T-helper 2 cell treated with Interferon-gamma antibody and Interleukin-4, amounts not matched to agents 100 ng/mL and 5 ng/mL, for 36 hours (primary cell): ENCODE measurements around the gene PDE4D. TPM values are rescaled to one million over a fixed set of nuclear protein-coding genes. Genes with fewer than 3 reads are reported as not detected.

Source experiments
- intact Hi-C: fragments of 100-400 bp; cut with micrococcal nuclease; formaldehyde crosslinking; loops from one replicate; pipeline ENCODE4 v1.15.1; 2023
- total RNA-seq: library from RNA; stranded (reverse); gene quantifications from 2 replicates; pipeline ENCODE4 v1.2.3, GENCODE V29; 2022

The PDE4D gene
- total RNA-seq, 1 donor from 2014 or later = 60.2 TPM

DNA sequence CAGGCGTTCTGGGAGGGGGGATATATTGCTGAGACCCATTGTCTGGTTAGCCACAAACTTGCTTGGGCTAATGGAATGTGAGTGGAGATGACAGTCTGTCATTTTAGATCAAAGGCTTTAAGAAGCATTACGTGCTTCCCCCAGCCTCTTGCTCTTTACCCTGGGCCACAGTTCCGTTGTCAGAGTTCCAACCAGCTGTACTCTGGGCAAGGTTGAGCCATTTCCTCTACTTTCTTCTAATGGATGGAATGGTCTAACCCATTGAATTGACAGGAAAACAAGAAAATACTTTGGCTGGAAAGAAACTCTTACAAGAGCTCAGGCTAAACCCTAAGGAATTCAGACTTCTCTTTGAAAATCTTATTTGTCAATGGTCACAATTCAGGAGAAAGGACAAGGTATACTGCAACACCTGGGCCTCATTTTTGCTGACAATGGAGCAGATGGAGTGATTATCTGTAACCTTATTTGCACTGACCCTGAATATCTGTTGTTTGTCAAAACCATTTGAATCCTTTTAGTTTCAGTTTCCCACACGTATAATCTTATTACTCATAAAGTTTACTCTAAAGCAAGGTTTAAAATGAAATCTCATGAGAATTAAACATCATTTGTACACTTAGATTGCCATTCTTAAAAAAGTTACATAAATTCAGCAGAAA is 231.4 kb downstream of the PDE4D start:
- intact Hi-C loops = no loop called here

- intact Hi-C loops = no loop called here
Observed at GRCh38 chr5:59661311-59661710, 232.2 kb downstream of the PDE4D start.

DNA sequence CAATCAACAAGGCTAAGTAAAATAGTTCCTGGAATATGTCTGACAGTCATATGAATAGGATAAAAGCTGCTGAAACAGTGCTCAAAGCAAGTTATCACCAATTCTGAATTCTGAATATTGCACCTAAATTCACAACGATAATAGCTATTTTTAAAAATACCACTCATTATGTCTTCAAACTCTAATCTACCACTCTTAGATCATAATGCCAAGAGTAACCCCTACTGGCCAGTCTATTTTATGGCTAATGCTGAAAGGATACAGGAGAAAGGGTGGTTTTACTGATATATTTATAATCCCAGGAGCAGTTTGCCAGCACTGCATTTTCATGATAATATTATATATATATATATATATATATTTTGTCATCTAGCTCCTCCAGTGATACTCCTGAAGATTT is 232.8 kb downstream of the PDE4D start:
- intact Hi-C loops = no loop called here

GRCh38 chr5:59656351-59657254 is 236.9 kb downstream of the PDE4D start:
- intact Hi-C loops = no loop called here

GRCh38 chr5:59655693-59656309 is 237.7 kb downstream of the PDE4D start:
- intact Hi-C loops = no loop called here

GRCh38 chr5:59654691-59655090 is 238.8 kb downstream of the PDE4D start:
- intact Hi-C loops = no loop called here

DNA sequence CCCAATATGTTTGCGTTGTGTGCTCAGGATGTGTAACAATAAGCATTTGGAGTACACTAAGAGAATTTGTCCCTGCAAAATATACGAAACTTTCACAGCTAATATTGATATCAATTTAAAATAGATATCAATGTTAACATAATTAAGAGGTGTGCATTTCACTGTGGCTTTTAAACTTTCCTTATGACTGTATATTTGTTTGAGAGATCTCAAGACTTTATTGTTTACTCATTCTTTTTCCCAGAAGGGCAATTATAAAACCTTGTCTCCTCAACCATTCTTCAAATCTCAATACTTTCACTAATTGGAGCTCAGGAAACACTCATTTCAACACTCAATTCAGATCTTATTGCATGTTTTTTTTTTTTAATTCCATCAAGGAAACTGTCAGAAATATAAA is 241.1 kb downstream of the PDE4D start:
- intact Hi-C loops = no loop called here

DNA sequence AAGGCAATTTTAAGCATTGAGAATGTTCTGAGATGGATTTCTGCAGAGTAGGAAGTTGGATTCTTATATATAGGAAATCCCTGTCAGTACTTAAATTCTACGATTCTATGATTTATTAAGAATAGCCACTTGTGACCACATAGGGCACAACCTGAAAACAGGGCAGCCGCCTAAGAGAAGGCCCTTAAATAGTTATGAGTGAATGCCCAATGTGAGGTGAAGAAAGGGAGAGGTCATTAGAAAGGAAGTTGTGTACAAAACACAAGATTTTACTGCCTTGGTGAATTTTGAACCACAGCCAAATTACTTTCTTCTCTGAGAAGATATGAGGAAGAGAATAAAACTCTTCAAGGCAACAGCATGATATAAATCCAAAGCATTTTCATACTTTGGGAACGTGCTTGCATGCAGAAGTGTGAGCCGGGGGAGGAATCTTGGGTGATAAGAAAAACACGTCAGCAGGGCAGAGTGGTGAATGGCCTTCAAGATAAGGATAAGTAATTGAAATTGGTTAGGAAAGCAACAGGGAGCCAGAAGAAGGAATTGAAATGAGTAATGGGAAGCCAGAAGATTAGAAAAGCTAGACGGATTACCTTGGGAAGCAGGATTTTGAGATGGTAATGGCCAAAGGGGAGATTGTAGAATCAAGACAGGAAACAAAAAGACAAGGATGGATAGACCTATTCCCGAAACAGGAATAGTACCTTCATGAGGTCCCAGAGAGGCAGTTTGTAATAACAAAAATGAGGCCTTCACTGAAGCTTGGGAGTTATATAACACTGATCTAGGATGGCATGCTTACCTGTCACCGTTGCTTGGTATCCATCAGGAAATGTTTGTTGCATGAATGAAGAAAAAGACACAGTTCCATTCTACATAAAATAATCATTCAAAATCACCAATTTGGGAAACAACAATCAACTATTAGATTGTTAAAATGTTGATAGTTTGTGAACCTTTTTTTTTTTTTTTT is 244.3 kb downstream of the PDE4D start:
- intact Hi-C loops = no loop called here

- intact Hi-C loops = no loop called here
Observed at GRCh38 chr5:59648038-59648831, 245.3 kb downstream of the PDE4D start.

DNA sequence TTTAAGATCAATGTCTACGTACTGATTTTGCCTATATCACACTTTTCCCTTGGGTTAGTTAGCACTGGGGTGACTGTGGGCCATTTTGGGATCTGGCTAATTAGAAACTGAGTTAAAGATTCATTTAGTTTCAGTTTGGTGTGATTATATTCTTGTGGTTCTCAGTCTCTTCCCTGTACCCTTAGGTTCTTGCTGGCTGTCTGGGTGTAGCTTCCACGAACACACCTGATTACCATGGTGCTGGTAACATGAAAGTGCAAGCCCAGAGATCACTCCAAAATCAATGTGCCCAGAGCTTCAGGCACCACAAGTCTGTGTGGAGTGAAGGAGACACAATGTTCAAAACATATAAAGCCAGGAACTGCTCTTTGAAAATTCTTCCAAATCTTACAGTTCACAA is 248.1 kb downstream of the PDE4D start:
- intact Hi-C loops = no loop called here

DNA sequence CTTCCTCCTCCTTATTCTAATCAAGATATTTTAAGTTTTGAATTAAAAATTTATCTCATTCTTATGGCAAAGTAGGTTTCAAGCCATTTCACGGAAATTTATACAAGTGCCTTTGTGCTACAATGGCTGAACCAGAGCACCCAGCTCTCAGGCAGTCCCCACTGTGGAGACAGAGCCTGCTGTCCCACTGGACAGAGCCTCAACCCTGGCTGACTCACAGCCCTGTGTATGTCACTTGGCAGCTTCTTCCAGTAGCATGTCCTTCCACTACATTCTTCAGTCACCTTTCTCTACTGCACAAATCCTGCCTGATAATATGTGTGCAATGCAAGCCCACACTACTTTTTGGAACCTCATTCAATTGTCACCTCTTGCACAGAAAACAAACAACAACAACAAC is 253.1 kb downstream of the PDE4D start:
- intact Hi-C loops = no loop called here

DNA sequence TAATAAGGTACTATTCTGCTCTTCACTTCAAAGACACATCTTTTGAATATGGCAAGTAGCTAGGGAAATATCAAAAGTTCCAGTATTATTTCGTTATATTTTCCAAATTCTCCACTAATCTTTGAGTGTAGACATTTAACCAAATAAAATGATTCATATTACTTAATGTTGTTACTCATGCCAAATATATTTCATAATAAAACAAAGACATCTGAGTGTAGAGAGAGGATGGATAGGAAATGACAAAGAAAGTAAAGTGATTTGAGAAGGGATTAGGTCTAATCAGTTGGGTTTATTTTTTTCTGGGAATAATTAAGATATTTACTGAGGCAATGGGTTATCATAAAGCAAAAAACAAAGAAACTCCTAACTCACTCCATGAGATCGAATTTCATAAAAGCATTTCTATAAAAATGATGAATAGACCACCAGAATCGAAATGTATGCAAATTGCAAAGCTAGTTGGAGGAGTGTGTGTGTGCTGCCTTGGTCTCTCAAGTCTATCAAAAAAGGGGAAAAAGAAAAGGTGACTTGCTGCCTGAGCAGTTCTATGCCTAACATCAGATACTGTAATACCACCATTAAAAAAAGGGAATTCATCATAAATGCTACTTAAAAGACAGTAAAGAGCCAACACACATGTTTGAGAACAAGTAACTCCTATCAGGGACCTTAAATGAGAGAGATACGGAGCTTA is 255.5 kb downstream of the PDE4D start:
- intact Hi-C loops = no loop called here

DNA sequence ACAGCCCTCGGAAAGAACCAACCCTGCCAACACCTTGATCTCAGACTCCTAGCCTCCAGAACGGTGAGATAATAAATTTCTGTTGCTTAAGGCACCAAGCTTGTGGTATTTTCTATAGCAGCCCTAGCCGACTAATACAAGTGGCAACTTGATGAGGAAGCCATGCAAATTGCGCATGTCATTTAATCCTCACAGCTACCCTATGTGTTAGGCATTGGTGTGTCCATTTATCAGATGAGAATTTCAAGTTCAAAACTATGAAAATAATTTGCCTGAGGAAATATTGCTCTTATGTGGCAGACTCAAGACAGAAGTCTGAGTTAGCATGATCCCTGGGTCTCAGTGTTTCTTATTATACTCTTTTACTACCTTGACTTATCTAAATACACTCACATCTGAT is 264.0 kb downstream of the PDE4D start:
- intact Hi-C loops = no loop called here

- intact Hi-C loops = no loop called here
Observed at GRCh38 chr5:59628062-59628828, 265.3 kb downstream of the PDE4D start.

DNA sequence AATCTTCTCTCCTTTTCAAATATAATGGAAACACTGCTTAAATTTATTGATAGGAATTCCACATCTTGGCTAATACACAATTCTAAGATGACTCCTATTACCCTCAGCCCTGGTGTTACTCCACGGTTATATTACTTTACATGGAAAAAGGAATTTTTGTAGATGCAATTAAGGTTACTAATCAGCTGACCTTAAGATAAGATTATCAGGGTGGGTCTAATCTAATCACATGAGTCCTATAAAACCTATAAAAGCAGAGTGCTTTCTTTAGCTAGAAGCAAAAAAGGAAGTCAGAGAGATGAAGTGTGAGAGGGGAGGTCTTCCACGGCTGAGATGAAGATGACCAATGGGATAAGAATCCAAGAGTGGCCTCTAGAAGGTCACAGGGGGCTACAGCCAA is 268.6 kb downstream of the PDE4D start:
- intact Hi-C loops = no loop called here

GRCh38 chr5:59622848-59623247 is 270.7 kb downstream of the PDE4D start:
- intact Hi-C loops = no loop called here

- intact Hi-C loops = no loop called here
Observed at GRCh38 chr5:59621477-59621876, 272.0 kb downstream of the PDE4D start.

GRCh38 chr5:59620535-59621212 is 272.9 kb downstream of the PDE4D start:
- intact Hi-C loops = no loop called here
